HG03442 (cell line): Measurements from ENCODE around the gene ZNF443.
"Not testable (repeated sequence)": the region's sequence is repeated elsewhere in the genome, so short reads cannot be mapped to it uniquely, and the experiment has no call there.

ENCODE experiments used
- ATAC-seq: cut with Tn5 transposase; IDR thresholded peaks from one replicate; pipeline ENCODE4 v1.9.1; 2021; ENCODE audit warnings: mild to moderate bottlenecking, moderate library complexity; ENCODE audit not compliant: unreplicated experiment

Gene ZNF443

DNA sequence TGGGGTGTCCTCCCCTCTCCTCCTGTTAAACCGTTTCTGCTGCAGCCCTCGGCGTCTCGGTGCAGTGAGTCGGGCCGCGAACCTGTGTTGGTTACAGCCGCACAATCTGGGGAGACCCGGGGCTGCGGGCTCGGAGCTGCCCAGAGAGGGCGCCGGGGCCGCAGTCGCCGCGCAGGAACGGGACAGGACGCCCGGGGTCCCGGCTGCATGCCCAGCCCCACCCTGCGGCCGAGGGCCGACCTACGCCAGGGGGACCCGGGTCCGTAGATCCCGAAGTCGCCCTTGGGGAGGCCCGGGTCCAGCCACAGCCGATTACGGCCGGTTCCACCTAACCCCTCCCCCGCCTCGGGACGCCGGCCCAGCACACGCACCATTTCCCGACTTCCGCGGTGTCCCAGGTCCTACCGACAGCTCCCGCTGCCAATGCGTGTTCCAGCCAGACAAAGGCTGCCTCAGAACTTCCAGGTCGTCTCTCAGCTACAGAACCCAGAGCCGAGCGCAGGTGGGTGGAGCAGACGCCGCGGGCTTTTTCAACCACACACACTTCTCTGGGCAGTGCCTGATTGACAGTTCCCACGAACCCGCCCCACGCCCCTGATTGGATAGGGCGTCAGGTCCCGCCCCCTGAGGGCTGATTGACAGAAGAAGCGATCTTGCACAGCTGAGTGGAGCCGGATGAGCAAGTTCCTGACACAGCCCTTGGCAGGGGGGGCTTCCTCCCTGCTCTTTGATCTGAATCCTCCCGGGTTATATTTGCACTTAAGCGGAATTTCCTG lies at the start of gene ZNF443:
Gene ZNF443, minus strand, starts transcription at position 481 of the 776 bp plus-strand sequence. Its CDS starts 107 bp downstream, at position 374.
- ATAC-seq = peak; percentile 95

DNA sequence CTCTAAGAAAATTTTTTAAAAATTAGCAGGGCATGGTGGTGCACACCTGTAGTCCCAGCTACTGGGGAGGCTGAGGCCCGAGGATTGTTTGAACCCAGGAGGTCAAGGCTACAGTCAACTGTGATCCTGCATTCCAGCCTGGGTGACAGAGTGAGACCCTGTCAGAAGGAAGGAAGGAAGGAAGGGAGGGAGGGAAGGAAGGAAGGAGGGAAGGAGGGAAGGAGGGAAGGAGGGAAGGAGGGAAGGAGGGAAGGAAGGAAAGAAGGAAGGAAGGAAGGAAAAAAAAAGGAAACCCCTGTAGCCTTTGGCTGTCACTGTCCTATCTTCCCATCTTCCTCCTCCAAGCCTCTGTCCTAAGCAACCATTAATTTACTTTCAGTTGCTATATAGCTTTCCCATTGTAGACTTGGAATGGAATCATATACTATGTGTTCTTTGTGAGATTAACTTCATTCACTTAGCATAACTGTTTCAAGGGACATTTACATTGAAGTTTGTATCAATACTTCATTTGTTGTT lies 45.5 kb upstream of the ZNF443 start:
- ATAC-seq = not testable (repeated sequence)

DNA sequence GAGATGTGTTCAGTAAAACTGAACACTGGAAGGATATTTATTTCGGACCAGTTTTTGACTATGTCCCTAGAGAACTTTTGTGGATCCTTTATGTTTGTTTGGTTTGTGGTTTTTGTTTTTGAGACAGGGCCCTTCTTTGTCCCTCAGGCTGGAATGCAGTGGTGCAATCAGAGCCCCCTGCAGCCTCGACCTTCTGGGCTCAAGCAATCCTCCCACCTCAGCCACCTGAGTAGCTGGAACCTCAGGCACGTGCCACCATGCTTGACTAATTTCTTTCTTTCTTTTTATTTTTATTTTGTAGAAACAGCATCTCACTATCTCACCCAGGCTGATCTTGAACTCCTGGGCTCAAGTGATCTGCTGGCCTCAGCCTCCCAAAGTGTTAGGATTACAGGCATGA lies 44.8 kb upstream of the ZNF443 start:
- ATAC-seq = no peak

DNA sequence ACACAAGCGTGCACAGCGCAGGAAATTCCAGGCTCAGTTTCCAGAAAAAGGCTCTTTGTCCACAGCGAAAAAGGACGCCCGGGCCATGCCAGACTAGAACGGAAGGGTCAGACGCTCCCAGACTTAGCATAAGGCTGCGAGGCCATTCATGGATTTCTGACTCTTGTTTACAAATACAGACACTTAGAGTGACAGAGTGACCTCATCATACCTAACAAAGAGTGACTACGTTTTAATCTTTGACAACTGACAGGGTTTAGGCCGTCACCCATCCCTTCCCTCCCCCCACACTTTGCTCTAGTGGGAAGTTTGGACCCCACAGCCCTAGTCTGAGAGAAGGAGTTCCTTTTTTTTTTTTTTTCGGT lies 44.2 kb upstream of the ZNF443 start:
- ATAC-seq = peak; percentile 4

DNA sequence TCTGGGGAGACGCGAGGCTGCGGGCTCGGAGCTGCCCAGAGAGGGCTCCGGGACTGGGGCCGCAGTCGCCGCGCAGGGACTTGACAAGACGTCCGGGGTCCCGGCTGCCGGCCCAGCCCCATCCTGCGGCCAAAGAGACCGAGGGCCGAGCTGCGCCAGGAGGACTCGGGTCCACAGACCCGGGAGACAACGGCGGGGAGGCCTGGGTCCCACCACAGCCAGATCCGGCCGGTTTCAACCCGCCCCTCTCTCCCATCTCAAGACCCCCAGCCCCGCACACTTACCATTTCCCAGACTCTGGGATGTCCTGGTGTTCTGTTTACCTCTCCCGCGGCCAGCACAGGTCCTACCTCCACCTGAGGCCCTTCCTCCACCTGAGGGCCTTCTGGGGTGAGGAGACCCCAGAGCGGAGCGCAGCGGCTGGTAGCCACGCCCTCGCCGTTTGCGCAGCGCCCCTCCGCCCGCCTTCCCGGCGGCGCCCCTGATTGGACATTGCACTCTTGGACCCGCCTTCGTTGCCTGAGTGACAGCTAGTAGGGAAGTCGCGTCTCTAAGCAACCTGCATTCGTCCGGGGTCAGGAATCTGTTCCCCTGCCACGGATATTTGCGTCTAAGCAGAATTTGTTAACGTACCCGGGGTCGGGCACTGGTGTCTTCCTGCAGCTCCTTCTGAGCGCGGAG lies 43.7 kb upstream of the ZNF443 start, which contains the start of gene ZNF709:
Gene ZNF709, minus strand, starts transcription at position 446 of the 681 bp plus-strand sequence. Its CDS starts 159 bp downstream, at position 287.
- peak; percentile 84 for ATAC-seq

DNA sequence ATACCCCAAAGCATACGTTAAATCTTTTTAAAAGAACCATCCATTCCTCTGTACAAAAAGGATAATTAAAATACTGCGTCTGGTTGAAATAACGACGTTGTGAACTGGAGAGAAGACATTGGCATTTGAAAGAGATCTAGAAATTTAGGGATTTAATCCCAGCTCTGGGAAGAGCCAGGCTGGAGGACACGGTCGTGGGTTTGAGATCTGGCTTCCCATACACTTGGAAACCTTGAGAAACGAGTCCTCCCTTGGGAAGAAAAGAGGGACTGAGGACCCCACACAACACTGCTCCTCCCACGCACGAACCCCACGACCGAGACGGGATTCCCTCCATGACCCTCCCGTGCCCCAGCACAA lies 43.2 kb upstream of the ZNF443 start:
- no peak for ATAC-seq

DNA sequence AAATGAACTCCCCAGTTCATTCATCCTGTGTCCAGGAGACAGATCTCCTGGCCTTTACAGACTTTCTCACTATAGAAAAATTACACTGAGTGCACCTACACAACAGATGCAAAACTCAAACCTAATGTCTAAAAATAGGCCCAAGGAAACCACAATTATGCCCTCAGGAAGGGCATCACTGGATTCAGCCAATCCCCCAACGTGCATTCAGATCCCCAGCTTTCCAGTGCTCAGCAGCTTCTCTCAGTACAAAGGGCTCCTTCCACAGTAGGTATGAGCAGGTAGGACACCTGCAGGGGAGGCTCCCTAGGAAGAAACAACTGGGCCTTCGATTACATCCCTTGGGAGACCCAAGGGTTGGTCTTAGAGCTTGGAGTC lies 41.7 kb upstream of the ZNF443 start:
- ATAC-seq = no peak

DNA sequence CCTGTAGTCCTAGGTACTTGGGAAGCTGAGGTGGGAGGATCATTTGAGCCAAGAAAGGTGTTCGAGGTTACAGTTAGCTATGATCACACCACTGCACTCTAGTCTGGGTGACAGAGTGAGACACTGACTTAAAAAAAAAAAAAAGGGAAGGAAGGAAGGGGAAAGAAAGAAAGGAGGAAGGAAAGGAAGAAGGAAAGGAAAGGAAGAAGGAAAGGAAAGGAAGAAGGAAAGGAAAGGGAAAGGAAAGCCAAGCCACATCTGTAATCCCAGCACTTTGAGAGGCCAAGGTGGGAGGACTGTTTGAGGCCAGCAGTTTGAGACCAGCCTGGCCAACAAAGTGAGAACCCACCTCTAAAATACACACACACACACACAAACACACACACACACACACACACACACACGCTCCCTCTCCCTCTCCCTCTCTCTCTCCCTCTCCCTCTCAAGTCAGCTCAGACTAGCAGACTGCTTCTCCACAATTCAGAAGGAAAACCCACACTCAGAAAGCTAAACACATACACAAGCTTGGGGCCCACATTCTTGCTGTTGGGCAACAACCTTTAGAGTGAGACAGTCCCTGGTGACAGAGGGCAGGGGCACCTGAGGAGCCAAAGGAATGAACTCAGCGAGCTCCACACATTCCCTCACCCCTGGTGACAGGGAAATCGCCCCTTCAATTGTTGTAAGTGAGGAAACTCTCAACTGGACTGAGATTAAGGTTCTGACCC lies 41.1 kb upstream of the ZNF443 start:
- ATAC-seq = no peak

DNA sequence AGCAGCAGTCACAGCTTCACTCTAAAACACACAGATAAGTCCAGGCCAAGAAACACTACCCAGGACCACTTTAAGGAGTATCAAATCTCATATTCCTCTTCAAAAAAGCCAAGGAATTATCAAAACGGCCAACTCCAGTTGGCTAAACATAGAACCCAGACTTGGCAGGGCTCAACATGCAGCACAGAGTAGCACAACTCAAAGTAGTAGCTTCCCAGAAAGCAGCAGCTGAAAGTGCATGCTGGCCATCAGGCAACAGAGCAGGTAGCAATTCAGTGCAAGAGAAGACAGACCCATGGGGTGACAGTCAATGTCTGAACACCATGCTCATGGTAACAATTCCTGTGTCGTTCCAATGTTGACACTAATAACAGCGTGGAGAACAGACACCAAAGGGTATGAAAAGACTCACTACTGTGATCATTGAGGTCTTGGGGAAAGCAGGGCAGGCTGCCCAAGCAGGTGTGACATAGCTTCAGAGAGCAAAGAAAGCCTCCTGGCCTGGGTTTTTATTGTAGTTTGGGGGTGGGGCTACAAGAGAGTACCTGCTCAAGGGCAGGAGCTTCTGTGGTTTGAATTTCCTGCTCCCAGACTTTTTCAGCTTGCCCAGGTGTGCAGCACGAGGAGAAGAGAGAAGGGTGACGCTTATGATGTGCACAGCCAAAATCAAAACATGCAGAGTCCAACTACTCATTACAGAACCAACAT lies 37.6 kb upstream of the ZNF443 start:
- ATAC-seq = no peak

DNA sequence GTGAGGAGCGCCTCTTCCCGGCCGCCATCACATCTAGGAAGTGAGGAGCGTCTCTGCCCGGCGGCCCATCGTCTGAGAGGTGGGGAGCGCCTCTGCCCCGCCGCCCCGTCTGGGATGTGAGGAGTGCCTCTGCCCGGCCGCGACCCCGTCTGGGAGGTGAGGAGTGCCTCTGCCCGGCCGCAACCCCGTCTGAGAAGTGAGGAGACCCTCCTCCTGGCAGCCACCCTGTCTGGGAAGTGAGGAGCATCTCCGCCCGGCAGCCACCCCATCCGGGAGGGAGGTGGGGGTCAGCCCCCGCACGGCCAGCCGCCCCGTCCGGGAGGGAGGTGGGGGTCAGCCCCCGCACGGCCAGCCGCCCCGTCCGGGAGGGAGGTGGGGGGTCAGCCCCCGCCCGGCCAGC lies 26.8 kb upstream of the ZNF443 start:
- not testable (repeated sequence) for ATAC-seq

DNA sequence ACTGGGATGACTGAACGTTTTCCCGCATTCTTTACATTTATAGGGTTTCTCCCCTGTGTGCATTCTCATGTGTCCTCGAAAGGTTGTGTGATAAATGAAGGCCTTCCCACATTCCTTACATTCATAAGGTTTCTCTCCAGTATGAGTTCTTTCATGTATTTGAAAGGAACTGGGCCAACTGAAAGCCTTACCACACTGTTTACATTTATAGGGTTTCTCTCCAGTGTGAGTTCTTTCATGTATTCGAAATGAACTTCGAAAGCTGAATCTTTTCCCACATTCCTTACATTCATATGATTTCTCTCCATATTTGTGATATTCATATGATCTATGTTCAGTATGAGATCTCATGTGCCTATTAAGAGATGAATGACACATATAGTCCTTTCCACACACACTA lies 24.4 kb upstream of the ZNF443 start:
- ATAC-seq = no peak

DNA sequence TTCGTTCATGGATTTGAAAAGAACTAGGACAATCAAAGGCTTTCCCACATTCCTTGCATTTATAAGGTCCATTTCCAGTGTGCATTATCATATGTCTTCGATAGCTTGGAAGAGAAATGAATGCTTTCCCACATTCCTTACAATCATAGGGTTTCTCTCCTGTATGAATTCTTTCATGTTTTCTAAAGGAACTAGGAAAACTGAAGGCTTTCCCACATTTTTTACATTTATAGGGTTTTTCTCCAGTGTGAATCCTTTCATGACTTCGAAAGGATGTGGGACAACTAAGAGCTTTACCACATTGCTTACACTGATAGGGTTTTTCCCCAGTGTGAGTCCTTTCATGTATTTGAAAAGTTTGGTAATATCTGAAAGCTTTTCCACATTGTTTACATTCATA lies 23.9 kb upstream of the ZNF443 start:
- ATAC-seq = no peak

DNA sequence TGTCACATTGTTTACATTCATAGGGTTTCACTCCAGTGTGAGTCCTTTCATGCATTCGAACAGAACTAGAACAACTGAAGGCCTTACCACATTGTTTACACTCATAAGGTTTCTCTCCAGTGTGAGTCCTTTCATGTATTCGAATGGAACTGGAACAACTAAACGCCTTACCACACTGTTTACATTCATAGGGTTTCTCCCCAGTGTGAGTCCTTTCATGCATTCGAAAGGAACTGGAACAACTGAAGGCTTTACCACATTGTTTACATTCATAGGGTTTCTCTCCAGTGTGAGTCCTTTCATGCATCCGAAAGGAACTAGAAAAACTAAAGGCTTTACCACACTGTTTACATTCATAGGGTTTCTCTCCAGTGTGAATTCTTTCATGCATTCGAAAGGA lies 23.3 kb upstream of the ZNF443 start:
- not testable (repeated sequence) for ATAC-seq

DNA sequence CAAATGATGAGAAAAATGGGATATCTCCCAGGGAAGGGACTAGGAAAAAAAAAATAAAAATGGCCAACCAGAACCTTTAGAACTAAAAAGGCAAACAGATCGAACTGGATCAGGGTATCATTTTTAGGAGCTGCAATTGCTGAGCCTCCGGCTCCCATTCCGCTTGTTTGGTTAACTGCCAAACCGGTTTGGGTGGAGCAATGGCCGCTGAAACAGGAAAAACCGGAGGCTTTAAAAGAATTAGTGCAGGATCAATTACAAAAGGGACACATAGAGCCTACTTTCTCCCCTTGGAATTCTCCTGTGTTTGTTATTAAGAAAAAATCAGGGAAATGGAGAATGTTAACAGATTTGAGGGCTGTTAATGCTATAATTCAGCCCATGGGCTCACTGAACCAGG lies 12.7 kb upstream of the ZNF443 start:
- no peak for ATAC-seq

DNA sequence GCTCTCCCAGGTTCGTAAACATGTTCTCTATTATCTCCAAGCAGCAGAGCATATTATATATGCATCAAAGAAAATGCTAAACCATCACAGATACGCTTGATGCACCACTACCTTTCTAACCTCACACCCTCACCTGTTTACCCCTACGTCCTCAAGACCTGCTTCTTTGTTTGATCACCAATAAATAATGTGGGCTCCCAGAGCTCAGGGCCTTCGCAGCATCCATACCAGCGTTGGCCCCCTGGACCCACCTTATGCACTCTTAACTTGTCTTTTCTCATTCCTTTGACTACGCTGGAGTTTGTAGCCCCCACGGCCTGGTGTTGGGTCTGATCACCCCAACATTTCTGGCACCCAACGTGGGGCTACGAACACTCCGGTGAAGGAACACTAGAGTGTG lies 10.0 kb upstream of the ZNF443 start:
- no peak for ATAC-seq

DNA sequence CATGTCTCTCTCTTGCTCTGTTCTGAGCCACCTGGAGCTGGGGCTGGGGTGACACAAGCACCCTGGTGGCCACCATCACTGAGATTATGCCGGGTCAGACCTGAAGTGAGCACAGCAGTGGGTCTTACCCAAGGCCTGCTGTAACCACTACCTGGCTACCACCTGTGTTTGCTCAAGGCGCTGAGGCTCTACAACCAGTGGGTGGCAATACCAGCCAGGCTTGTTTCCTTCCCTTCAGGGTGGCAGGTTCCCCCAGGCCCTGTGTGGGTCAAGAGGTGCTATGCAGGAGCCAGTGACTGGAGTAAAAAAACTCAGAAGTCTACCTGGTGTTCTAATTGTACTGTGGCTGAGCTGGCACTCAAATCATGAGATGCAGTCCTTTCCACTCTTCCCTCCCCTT lies 8.0 kb upstream of the ZNF443 start:
- ATAC-seq = no peak

DNA sequence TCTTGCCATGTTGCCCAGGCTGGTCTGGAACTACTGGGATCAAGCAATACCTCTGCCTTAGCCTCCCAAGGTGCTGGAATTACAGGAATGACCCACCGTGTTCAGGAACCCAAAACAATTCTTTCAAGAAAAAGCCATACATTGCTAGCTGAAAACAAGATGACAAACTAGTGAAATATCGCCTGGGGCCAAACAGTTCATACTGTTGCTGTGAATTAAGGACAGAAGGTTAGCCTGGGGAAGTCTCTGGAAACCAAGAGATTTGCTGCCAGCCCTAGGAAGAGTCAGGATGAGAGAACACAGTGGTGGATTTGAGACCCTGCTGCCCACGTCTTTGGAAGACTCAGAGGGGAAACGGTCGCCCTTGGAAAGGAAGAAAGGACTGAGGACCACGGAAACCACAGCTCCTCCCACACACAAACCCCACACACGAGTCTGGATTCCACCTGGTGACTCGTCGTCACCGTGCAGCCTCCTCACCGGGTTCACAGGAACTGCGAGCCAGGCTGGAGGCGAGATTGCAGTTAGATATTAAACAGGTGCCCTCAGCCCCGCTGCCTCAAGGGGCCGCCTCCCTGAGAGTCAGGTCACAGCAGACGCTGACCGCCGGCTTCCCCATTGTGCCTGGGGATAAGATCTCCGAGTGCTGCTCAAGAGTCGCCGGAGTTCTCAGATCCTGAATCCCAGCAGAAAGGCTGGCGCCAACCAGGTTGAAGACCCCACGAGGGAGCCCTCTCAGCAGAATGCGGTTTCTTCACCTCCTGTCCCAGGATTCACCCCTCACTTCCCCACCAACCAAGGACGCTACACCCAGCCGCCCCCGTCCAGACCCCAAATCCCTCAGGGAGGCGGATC lies 908 bp downstream of the ZNF443 start:
- ATAC-seq = peak; percentile 6

DNA sequence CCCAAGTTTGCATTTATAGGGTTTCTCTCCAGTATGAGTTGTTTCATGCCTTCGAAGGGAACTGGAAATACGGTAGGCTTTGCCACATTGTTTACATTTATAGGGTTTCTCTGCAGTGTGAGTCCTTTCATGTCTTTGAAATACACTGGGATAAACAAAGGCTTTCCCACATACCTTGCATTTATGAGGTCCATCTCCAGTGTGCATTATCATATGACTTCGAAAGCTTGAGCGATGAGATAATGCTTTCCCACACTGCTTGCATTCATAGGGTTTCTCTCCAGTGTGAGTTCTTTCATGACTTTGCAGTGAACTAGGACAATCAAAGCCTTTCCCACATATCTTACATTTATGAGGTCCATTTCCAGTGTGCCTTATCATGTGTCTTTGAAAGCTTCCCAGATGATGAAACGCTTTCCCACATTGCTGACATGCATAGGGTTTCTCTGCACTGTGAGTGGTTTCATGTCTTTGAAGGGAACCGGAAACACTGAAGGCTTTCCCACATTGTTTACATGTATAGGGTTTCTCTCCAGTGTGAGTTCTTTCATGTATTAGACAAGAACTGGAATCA lies 10.0 kb downstream of the ZNF443 start:
- ATAC-seq = not testable (repeated sequence)

DNA sequence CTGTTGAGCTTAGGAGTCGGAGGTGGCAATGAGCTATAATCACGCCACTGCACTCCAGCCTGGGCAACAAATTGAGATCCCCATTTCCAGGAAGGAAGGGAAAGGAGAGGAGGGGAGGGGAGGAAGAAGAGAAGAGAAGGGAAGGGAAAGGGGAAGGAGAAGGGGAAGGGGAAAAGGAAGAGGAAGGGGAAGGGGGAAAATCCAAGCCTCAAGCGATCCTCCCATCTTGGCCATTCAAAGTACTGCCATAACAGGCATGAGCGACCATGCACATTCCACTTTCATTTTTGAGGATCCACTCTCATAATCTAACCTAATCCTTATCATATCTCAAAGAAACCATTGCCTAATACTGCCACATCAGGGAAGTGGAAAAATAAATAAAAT lies 14.9 kb downstream of the ZNF443 start:
- no peak for ATAC-seq
